SK-N-SH treated with all-trans-retinoic acid at 6 μM for 48 hours (cell line): ENCODE measurements around the gene RREB1.

Experiments
- ATAC-seq: fragments of 200-7000 bp; cut with Tn5 transposase; 3 replicates; pipeline ENCODE4 v1.9.1; 2020; ENCODE audit warnings: mild to moderate bottlenecking, moderate library complexity
- ARNTL ChIP-seq: fragments of 450-650 bp; formaldehyde crosslinking; IDR thresholded peaks from 2 replicates; pipeline ENCODE4 v1.5.0; 2020; ENCODE audit warnings: low read depth, mild to moderate bottlenecking, moderate library complexity, borderline replicate concordance
- BACH2 ChIP-seq: fragments of 250-450 bp; sonication (Bioruptor Pico); IDR thresholded peaks from 2 replicates; pipeline ENCODE4 v1.9.0; 2021; ENCODE audit warnings: mild to moderate bottlenecking, borderline replicate concordance
- CREB5 ChIP-seq: fragments of 250-450 bp; sonication (Bioruptor Pico); IDR thresholded peaks from 2 replicates; pipeline ENCODE4 v1.5.1; 2020; ENCODE audit warnings: low read depth, mild to moderate bottlenecking, moderate library complexity
- CSDC2 ChIP-seq: fragments of 250-450 bp; sonication (Bioruptor Pico); IDR thresholded peaks from 2 replicates; pipeline ENCODE4 v1.5.0; 2020; ENCODE audit warnings: mild to moderate bottlenecking, moderate library complexity
- CSRNP3 ChIP-seq: fragments of 250-450 bp; sonication (Bioruptor Pico); IDR thresholded peaks from 2 replicates; pipeline ENCODE4 v1.5.1; 2021; ENCODE audit warnings: mild to moderate bottlenecking, moderate library complexity
- ESRRG ChIP-seq: fragments of 250-450 bp; sonication (Bioruptor Pico); IDR thresholded peaks from 2 replicates; pipeline ENCODE4 v1.6.1; 2021; ENCODE audit warnings: mild to moderate bottlenecking
- GLIS3 ChIP-seq: fragments of 250-450 bp; sonication (Bioruptor Pico); IDR thresholded peaks from 2 replicates; pipeline ENCODE4 v1.5.0; 2020; ENCODE audit warnings: mild to moderate bottlenecking, moderate library complexity
- ISL1 ChIP-seq: fragments of 250-450 bp; sonication (Bioruptor Pico); IDR thresholded peaks from 2 replicates; pipeline ENCODE4 v2.1.2; 2022; ENCODE audit warnings: mild to moderate bottlenecking, moderate library complexity
- OSR1 ChIP-seq: fragments of 250-450 bp; sonication (Bioruptor Pico); IDR thresholded peaks from 2 replicates; pipeline ENCODE4 v1.8.0; 2022; ENCODE audit warnings: moderate library complexity, mild to moderate bottlenecking, inconsistent platforms
- PATZ1 ChIP-seq: fragments of 250-450 bp; sonication (Bioruptor Pico); IDR thresholded peaks from 2 replicates; pipeline ENCODE4 v1.8.0; 2020; ENCODE audit warnings: mild to moderate bottlenecking, moderate library complexity, borderline replicate concordance
- POU6F1 ChIP-seq: fragments of 250-450 bp; sonication (Bioruptor Pico); IDR thresholded peaks from 2 replicates; pipeline ENCODE4 v1.8.0; 2021; ENCODE audit warnings: low read depth, mild to moderate bottlenecking, moderate library complexity, borderline replicate concordance
- PPARA ChIP-seq: fragments of 250-450 bp; sonication (Bioruptor Pico); IDR thresholded peaks from 2 replicates; pipeline ENCODE4 v1.5.0; 2020; ENCODE audit warnings: mild to moderate bottlenecking, borderline replicate concordance
- TCF4 ChIP-seq: fragments of 250-450 bp; sonication (Bioruptor Pico); IDR thresholded peaks from 2 replicates; pipeline ENCODE4 v1.8.0; 2021; ENCODE audit warnings: mild to moderate bottlenecking, moderate library complexity, borderline replicate concordance
- TOX ChIP-seq: fragments of 250-450 bp; sonication (Bioruptor Pico); IDR thresholded peaks from 2 replicates; pipeline ENCODE4 v1.8.0; 2021; ENCODE audit warnings: mild to moderate bottlenecking, moderate library complexity, borderline replicate concordance
- ZC3H10 ChIP-seq: fragments of 250-450 bp; sonication (Bioruptor Pico); IDR thresholded peaks from 2 replicates; pipeline ENCODE4 v1.5.1; 2021; ENCODE audit warnings: mild to moderate bottlenecking, moderate library complexity
- ZFP3 ChIP-seq: fragments of 250-450 bp; sonication (Bioruptor Pico); IDR thresholded peaks from 2 replicates; pipeline ENCODE4 v1.5.0; 2020; ENCODE audit warnings: mild to moderate bottlenecking, moderate library complexity
- ZNF565 ChIP-seq: fragments of 450-650 bp; formaldehyde crosslinking; conservative IDR thresholded peaks from 2 replicates; pipeline ENCODE4 v1.5.0; 2020; ENCODE audit warnings: low read depth, mild to moderate bottlenecking, moderate library complexity
- ZNF70 ChIP-seq: fragments of 450-650 bp; formaldehyde crosslinking; IDR thresholded peaks from 2 replicates; pipeline ENCODE4 v1.5.0; 2020; ENCODE audit warnings: mild to moderate bottlenecking, moderate library complexity
- ZNF8 ChIP-seq: fragments of 450-650 bp; formaldehyde crosslinking; IDR thresholded peaks from 2 replicates; pipeline ENCODE4 v1.5.0; 2020; ENCODE audit warnings: mild to moderate bottlenecking, moderate library complexity

The RREB1 gene

GRCh38 chr6:7124636-7125035, 16.9 kb downstream of the RREB1 start (continued):
- TF ChIP-seq CSRNP3: no peak
- no peak for TF ChIP-seq BACH2
- TF ChIP-seq GLIS3 (CRISPR knock-in tag): no peak

- TF ChIP-seq ZNF70 (CRISPR knock-in tag) (no peak), GLIS3 (CRISPR knock-in tag) (no peak), ISL1 (CRISPR knock-in tag) (no peak), POU6F1 (CRISPR knock-in tag) (no peak), ESRRG (CRISPR knock-in tag) (no peak), TCF4 (CRISPR knock-in tag) (no peak), ZFP3 (CRISPR knock-in tag) (no peak), ARNTL (no peak)
- no peak for ATAC-seq
Observed at GRCh38 chr6:7125290-7125689, 17.5 kb downstream of the RREB1 start.

- TF ChIP-seq OSR1 (CRISPR knock-in tag) (no peak), ESRRG (CRISPR knock-in tag) (no peak), GLIS3 (CRISPR knock-in tag) (no peak), ZC3H10 (CRISPR knock-in tag) (no peak), PATZ1 (CRISPR knock-in tag) (no peak), ZNF565 (CRISPR knock-in tag) (no peak), POU6F1 (CRISPR knock-in tag) (no peak), CREB5 (CRISPR knock-in tag) (no peak), ZNF8 (no peak), BACH2 (no peak), TCF4 (CRISPR knock-in tag) (no peak)
- no peak for ATAC-seq
Observed at GRCh38 chr6:7126754-7127153, 19.0 kb downstream of the RREB1 start.

- ATAC-seq: no peak
- TF ChIP-seq ZNF8 (no peak), TCF4 (CRISPR knock-in tag) (no peak), POU6F1 (CRISPR knock-in tag) (no peak), ISL1 (CRISPR knock-in tag) (no peak), ZNF70 (CRISPR knock-in tag) (no peak), ARNTL (no peak)
Observed at GRCh38 chr6:7127680-7128079, 19.9 kb downstream of the RREB1 start.

- TF ChIP-seq ISL1 (CRISPR knock-in tag): no peak
- no peak for TF ChIP-seq ESRRG (CRISPR knock-in tag)
- TF ChIP-seq TCF4 (CRISPR knock-in tag): no peak
- no peak for TF ChIP-seq CSDC2 (CRISPR knock-in tag)
- no peak for TF ChIP-seq BACH2
- no peak for TF ChIP-seq ZC3H10 (CRISPR knock-in tag)
- no peak for TF ChIP-seq ZNF565 (CRISPR knock-in tag)
- TF ChIP-seq ZNF70 (CRISPR knock-in tag): no peak
- TF ChIP-seq POU6F1 (CRISPR knock-in tag): no peak
- no peak for TF ChIP-seq PPARA (CRISPR knock-in tag)
- TF ChIP-seq TOX (CRISPR knock-in tag): no peak
- no peak for TF ChIP-seq CSRNP3
- no peak for ATAC-seq
Observed at GRCh38 chr6:7129360-7129759, 21.6 kb downstream of the RREB1 start.
